ENCODE results near the gene FSTL5. TPM values are rescaled to one million over a fixed set of nuclear protein-coding genes. Genes with fewer than 3 reads are reported as not detected.

The FSTL5 gene
- total RNA-seq, 1 experiment from 2014 or later: not detected

GRCh38 chr4:162016219-162016618 is 147.6 kb downstream of the FSTL5 start:
- no peak for DNase-seq
- Histone ChIP-seq H3K9me3 (ENCODE audit: control insufficient read depth, low read depth, low read length) (no peaks in the 10 kb centered on the region), H4K20me1 (ENCODE audit: control insufficient read depth, insufficient read depth, insufficient read length) (no peaks in the 10 kb centered on the region), H3K23me2 (ENCODE audit: insufficient read length, low read depth, low read length, poor library complexity, severe bottlenecking) (no peaks in the 10 kb centered on the region), H2BK12ac (ENCODE audit: insufficient read length, low read depth, low read length) (no peak overlapping the region), H3K4me1 (ENCODE audit: insufficient read depth, low read length) (no peaks in the 10 kb centered on the region), H3K4me2 (ENCODE audit: insufficient read depth, insufficient read length, low read length) (no peak overlapping the region), H3K4ac (ENCODE audit: low read depth, low read length) (no peak overlapping the region), H2BK20ac (ENCODE audit: low read depth, low read length, poor library complexity, severe bottlenecking) (no peak overlapping the region), H2BK120ac (ENCODE audit: low read depth, low read length, poor library complexity, severe bottlenecking) (no peak overlapping the region), H3T11ph (ENCODE audit: low read length) (no peak overlapping the region), H4K91ac (ENCODE audit: insufficient read length, low read depth, low read length) (no peak overlapping the region), H2AFZ (ENCODE audit: low read length) (no peak overlapping the region), H3K9ac (ENCODE audit: extremely low read depth, insufficient read length, low read length) (no peak overlapping the region), H2BK5ac (ENCODE audit: insufficient read length, low read length) (no peak overlapping the region), H2BK15ac (ENCODE audit: low read depth, low read length) (no peak overlapping the region), H3K27ac (ENCODE audit: insufficient read length, low read depth, low read length) (no peak overlapping the region), H2AK5ac (ENCODE audit: insufficient read length, low read length) (no peak overlapping the region), H3K27me3 (ENCODE audit: insufficient read depth, low read length) (no peaks in the 10 kb centered on the region), H3K56ac (ENCODE audit: insufficient read length, low read depth, low read length) (no peak overlapping the region), H3K79me2 (ENCODE audit: insufficient read depth, low read length) (no peaks in the 10 kb centered on the region), H3K79me1 (ENCODE audit: insufficient read depth, low read depth, low read length, poor library complexity, severe bottlenecking) (no peaks in the 10 kb centered on the region), H3K23ac (ENCODE audit: insufficient read length, low read depth, low read length) (no peak overlapping the region), H4K5ac (ENCODE audit: insufficient read length, low read depth, low read length) (no peak overlapping the region), H4K8ac (replicated peaks; ENCODE audit: insufficient read length, low read depth, low read length) (no peak overlapping the region), H3K14ac (ENCODE audit: insufficient read depth, low read length) (no peak overlapping the region), H3K18ac (ENCODE audit: insufficient read length, low read depth, low read length) (no peak overlapping the region)
- Mint-ChIP-seq H3K27me3 (ENCODE audit: low read depth) (no peaks in the 10 kb centered on the region), H3K27ac (no peak overlapping the region), H3K4me3 (no peak overlapping the region), H3K4me1 (peaks cover 4% of the 10 kb centered on the region in 2 experiments; a peak in 3 of 4 replicates), H3K36me3 (ENCODE audit: insufficient read depth in 1 of 3, low read depth in 3 of 3) (no peaks in the 10 kb centered on the region), H3K9me3 (no peaks in the 10 kb centered on the region)
- TF ChIP-seq CTCF (conservative IDR thresholded peaks at IDR 0.05): no peak
- no CpG with 5 or more reads among the region's 1 CpG for WGBS (ENCODE audit: extremely low coverage, insufficient read length, low lambda C conversion rate)

Data from H9 (cell line).